K562 (cell line): ENCODE measurements around the gene MARCHF7. TPM values are rescaled to one million over a fixed set of nuclear protein-coding genes. Genes with fewer than 3 reads are reported as not detected.

Experiments
- ADNP ChIP-seq: fragments of 200-800 bp; sonication (Bioruptor generic); IDR thresholded peaks from 2 replicates; pipeline ENCODE4 v1.6.1; 2016; ENCODE audit warnings: missing genetic modification characterization, missing compliant biosample characterization
- ATF1 ChIP-seq, 2 experiments: fragments of 450-650 bp in 1 of 2; IDR thresholded peaks; 2 replicates each; pipeline ENCODE4 v1.6.1; 2016; ENCODE audit warnings: missing compliant biosample characterization in 1 of 2, missing genetic modification characterization in 1 of 2
- BCLAF1 ChIP-seq, 2 experiments: fragments of 450-650 bp in 1 of 2; IDR thresholded peaks; 2 replicates each; pipeline ENCODE4 v1.6.1; 2011 to 2017; ENCODE audit warnings: low read depth in 2 of 2, antibody characterized with exemption in 1 of 2, borderline replicate concordance in 1 of 2, low read length in 1 of 2, mild to moderate bottlenecking in 1 of 2, mixed read lengths in 1 of 2; ENCODE audit not compliant: control insufficient read depth in 1 of 2
- BRF1 ChIP-seq: IDR thresholded peaks from 3 replicates; pipeline ENCODE4 v1.6.1; 2011; ENCODE audit warnings: borderline replicate concordance, mild to moderate bottlenecking; ENCODE audit not compliant: insufficient read length; ENCODE audit errors: extremely low read depth
- EP400 ChIP-seq: fragments of 450-650 bp; IDR thresholded peaks from 2 replicates; pipeline ENCODE4 v1.6.1; 2017; ENCODE audit warnings: antibody characterized with exemption, mild to moderate bottlenecking, moderate library complexity
- HNRNPUL1 ChIP-seq: fragments of 200-400 bp; formaldehyde crosslinking; IDR thresholded peaks from 2 replicates; pipeline ENCODE4 v1.6.1; 2017; ENCODE audit warnings: low read length
- NFATC3 ChIP-seq: fragments of 450-650 bp; IDR thresholded peaks from 2 replicates; pipeline ENCODE4 v1.6.1; 2017; ENCODE audit warnings: mild to moderate bottlenecking
- PHF21A ChIP-seq: fragments of 450-650 bp; IDR thresholded peaks from 2 replicates; pipeline ENCODE4 v1.6.1; 2017; ENCODE audit warnings: low read depth, borderline replicate concordance
- POLR3G ChIP-seq: IDR thresholded peaks from 2 replicates; pipeline ENCODE4 v1.6.1; 2011; ENCODE audit not compliant: insufficient read length, insufficient replicate concordance; ENCODE audit errors: extremely low read depth
- RCOR1 ChIP-seq, 2 experiments: IDR thresholded peaks; 2 replicates each; pipeline ENCODE4 v1.6.1; 2012; ENCODE audit warnings: low read depth in 2 of 2, low read length in 2 of 2, borderline replicate concordance in 1 of 2, improper control_type of control experiment in 1 of 2
- SIRT6 ChIP-seq: IDR thresholded peaks from one replicate; pipeline ENCODE4 v1.6.1; 2012; ENCODE audit warnings: low read depth, mild to moderate bottlenecking, control low read depth, inconsistent platforms, low read length, moderate library complexity
- ZBTB1 ChIP-seq: sonication (generic); formaldehyde crosslinking; IDR thresholded peaks from 2 replicates; pipeline ENCODE4 v1.8.1; 2023; ENCODE audit warnings: missing genetic modification reagents, low read depth, mild to moderate bottlenecking, borderline replicate concordance
- ZNF197 ChIP-seq: fragments of 200-800 bp; sonication (Bioruptor generic); IDR thresholded peaks from 2 replicates; pipeline ENCODE4 v1.6.1; 2016; ENCODE audit warnings: low read depth, missing genetic modification characterization, missing compliant biosample characterization
- ZNF280B ChIP-seq: fragments of 250-450 bp; sonication (Bioruptor Pico); IDR thresholded peaks from 2 replicates; pipeline ENCODE4 v1.5.1; 2021; ENCODE audit warnings: mild to moderate bottlenecking
- ZNF77 ChIP-seq: fragments of 250-450 bp; sonication (Bioruptor Pico); IDR thresholded peaks from 2 replicates; pipeline ENCODE4 v1.5.0; 2020
- polyA plus RNA-seq, 8 experiments: library from polyadenylated mRNA; depleted of rRNA in 4 of 8; stranded (reverse) in 5 of 8; unstranded in 3 of 8; fragments of >200 nt; fragmentation: Nextera tagmentation in 2 of 8; fragmentation: Illumina TruSeq in 1 of 8; extraction: Ambion mirVana in 2 of 8; extraction: Trizol in 1 of 8; gene quantifications; 2 replicates each; pipeline versions ENCODE4 v1.2.1 to v1.2.3, GENCODE V29; 2011 to 2014; ENCODE audit warnings: inconsistent platforms in 1 of 8, missing spikeins in 1 of 8
- total RNA-seq, 7 experiments: library from RNA; depleted of rRNA in 6 of 7; stranded (reverse); fragments of >200 nt in 6 of 7; fragmentation: Illumina TruSeq in 2 of 7; extraction: Trizol in 2 of 7; gene quantifications; 2 replicates each; pipeline versions ENCODE4 v1.2.1 to v1.2.3, GENCODE V29; 2011 to 2021; ENCODE audit warnings: low replicate concordance in 1 of 7
- TF ChIP-seq, protein P1 (sequence below): fragments of 450-650 bp; conservative IDR thresholded peaks from 2 replicates; pipeline ENCODE4 v1.6.1; 2016; ENCODE audit warnings: missing genetic modification characterization, low read depth, mild to moderate bottlenecking, missing compliant biosample characterization, moderate library complexity
- TF ChIP-seq, protein P2 (sequence below): sonication (generic); IDR thresholded peaks from 2 replicates; pipeline ENCODE4 v1.6.1; 2016
- TF ChIP-seq, protein P3 (sequence below): fragments of 250-450 bp; sonication (Bioruptor Pico); IDR thresholded peaks from 2 replicates; pipeline ENCODE4 v1.5.0; 2022; ENCODE audit warnings: mild to moderate bottlenecking

MARCHF7 gene
- total and polyA plus RNA-seq, 9 of the 15 experiments (the other 6 are each of a cell fraction or from before 2014, with no cell fraction given) = 58.2 to 137 (median 86.7) TPM

GRCh38 chr2:159712143-159712928 lies at the start of gene MARCHF7 (continued):
- TF ChIP-seq BCLAF1 (IDR thresholded peaks at IDR 0.05; ENCODE audit: borderline replicate concordance in 1 of 2, control insufficient read depth in 1 of 2, low read depth in 2 of 2, low read length in 1 of 2) (no peak), BRF1 (no peak), PHF21A (no peak), ZNF280B (CRISPR knock-in tag) (no peak), ZBTB1 (peak; percentile 81), HNRNPUL1 (no peak), EP400 (peak; percentile 99), ZNF77 (CRISPR knock-in tag) (no peak), POLR3G (no peak), ZNF197 (CRISPR knock-in tag) (no peak; the same call in 1 of the 2 replicates), SIRT6 (no peak), NFATC3 (no peak), RCOR1 (IDR thresholded peaks at IDR 0.05; ENCODE audit: borderline replicate concordance in 1 of 2, low read depth in 2 of 2, low read length in 2 of 2) (peak in 1 of 2 experiments; percentile 58; a peak in 2 of 4 replicates), ATF1 (CRISPR knock-in tag; IDR thresholded peaks at IDR 0.05) (no peak), ATF1 (tag; IDR thresholded peaks at IDR 0.05) (peak; percentile 86), ADNP (tag) (no peak)
- TF ChIP-seq, protein P1, sequence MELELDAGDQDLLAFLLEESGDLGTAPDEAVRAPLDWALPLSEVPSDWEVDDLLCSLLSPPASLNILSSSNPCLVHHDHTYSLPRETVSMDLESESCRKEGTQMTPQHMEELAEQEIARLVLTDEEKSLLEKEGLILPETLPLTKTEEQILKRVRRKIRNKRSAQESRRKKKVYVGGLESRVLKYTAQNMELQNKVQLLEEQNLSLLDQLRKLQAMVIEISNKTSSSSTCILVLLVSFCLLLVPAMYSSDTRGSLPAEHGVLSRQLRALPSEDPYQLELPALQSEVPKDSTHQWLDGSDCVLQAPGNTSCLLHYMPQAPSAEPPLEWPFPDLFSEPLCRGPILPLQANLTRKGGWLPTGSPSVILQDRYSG (tag) = no peak
- TF ChIP-seq, protein P2, sequence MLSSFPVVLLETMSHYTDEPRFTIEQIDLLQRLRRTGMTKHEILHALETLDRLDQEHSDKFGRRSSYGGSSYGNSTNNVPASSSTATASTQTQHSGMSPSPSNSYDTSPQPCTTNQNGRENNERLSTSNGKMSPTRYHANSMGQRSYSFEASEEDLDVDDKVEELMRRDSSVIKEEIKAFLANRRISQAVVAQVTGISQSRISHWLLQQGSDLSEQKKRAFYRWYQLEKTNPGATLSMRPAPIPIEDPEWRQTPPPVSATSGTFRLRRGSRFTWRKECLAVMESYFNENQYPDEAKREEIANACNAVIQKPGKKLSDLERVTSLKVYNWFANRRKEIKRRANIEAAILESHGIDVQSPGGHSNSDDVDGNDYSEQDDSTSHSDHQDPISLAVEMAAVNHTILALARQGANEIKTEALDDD = peak; percentile 83
- TF ChIP-seq, protein P3, sequence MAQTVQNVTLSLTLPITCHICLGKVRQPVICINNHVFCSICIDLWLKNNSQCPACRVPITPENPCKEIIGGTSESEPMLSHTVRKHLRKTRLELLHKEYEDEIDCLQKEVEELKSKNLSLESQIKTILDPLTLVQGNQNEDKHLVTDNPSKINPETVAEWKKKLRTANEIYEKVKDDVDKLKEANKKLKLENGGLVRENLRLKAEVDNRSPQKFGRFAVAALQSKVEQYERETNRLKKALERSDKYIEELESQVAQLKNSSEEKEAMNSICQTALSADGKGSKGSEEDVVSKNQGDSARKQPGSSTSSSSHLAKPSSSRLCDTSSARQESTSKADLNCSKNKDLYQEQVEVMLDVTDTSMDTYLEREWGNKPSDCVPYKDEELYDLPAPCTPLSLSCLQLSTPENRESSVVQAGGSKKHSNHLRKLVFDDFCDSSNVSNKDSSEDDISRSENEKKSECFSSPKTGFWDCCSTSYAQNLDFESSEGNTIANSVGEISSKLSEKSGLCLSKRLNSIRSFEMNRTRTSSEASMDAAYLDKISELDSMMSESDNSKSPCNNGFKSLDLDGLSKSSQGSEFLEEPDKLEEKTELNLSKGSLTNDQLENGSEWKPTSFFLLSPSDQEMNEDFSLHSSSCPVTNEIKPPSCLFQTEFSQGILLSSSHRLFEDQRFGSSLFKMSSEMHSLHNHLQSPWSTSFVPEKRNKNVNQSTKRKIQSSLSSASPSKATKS = no peak
